NCI-H524 treated with DMSO at 0.1 percent for 48 hours (cell line): ENCODE data around the gene ACER2.

Experiments used
- DNase-seq: peaks from one replicate; lab custom pipeline; 2025; lab: John Stamatoyannopoulos, UW

The ACER2 gene

DNA sequence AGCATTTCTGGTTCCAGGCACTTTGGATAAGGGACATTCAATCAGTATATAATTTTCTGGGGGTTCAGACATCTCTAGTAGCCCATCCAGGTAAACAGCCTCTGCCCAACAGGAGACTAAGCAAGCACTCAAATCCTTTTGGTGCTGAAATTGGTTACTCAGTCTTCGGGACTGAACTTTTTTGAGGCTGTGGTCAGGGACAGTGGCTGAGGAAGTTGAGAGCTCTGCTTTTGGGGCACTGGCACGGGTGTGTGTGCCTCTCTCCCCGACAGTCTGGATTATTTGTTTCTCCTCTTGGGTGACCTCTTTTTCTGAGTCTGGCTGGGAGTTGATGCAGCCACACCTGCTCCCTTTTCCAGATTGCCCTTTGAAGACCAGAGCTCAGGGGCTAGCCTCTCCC lies 47.6 kb downstream of the ACER2 start:
- no peak for DNase-seq

DNA sequence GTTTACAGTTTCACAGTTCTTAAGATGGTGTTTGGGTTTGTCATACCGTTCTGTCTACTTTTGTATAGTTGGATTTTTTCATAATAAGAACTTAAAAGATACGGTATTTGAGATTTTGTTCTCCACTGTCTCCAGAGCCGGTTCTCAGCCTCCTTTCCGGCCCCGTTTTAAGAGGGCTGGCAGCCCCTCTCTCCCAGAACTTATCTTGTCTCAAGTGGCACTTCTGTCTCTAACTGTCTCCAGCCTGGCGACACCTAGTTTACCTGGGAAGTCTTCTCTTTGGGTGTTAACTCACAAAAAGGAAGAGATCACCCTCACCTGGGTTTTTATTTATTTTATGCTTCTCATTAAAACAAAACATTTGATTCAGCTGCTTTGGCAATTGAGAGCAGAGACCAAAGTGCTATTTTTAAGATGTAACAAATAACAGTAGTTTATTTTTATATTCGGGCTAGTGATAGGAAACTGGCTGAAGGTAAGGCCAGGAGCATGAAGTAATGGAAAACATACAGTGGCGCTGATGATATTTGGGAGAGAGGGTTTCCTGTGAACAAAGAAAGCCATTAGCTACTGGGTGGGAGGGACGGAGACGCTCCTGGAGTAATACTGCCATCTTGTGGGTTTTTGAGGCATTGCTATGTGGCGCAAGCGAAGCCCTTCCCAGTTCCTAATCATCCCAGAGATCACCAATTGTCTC lies 48.3 kb downstream of the ACER2 start:
- DNase-seq, result no peak

DNA sequence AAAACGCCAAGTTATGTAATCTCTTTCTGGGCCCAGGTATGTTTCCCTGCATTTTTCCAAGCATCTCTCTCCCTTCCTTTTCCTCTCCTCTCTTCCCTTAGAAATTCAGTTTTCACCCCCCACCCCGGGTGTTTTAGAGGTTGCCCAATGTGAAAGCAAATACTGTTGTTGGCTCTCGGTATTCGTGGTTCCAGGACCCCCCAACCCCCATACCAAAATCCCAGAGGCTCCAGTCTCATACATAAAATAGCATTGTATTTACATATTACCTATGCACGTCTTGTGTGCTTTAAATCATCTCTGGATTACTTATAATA lies 48.8 kb downstream of the ACER2 start:
- DNase-seq, result no peak

DNA sequence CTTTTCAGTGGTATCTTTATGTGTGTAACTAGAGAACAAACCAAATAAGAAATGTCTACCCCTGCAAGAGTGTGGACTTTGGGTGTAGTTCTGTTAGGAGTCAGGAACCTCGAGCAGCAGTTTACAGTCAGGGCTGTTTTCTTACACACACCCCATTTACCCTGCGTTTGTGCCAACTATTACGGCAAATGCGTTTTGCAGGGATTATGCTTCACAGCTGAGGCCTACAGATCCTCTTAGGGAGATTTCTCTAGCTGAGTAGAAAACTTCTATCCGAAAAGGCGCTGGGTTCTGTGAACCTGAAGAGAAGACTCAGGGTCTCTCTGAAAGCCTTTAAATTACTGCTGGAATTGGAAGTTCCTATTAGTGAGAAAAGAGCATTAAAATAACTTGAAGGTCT lies 51.4 kb downstream of the ACER2 start:
- no peak for DNase-seq

DNA sequence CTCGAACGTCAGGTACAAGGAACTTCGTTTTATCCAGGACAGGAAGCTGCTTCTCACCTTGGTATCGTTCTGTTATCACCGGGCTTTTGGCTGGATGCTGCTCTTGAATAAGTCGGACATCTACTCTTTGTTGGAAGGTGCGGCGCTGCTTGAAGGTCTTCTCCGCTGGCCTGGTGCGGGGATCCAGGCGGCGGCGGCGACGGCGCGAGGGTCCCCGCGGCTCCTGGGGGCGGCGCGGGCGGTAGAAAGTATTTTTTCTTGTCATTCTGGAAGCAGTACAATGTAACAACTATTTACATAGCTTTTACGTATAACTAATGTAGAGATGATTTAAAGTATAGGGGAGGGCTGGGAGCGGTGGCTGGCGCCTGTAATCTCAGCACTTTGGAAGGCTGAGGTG lies 52.3 kb downstream of the ACER2 start:
- DNase-seq, result no peak

DNA sequence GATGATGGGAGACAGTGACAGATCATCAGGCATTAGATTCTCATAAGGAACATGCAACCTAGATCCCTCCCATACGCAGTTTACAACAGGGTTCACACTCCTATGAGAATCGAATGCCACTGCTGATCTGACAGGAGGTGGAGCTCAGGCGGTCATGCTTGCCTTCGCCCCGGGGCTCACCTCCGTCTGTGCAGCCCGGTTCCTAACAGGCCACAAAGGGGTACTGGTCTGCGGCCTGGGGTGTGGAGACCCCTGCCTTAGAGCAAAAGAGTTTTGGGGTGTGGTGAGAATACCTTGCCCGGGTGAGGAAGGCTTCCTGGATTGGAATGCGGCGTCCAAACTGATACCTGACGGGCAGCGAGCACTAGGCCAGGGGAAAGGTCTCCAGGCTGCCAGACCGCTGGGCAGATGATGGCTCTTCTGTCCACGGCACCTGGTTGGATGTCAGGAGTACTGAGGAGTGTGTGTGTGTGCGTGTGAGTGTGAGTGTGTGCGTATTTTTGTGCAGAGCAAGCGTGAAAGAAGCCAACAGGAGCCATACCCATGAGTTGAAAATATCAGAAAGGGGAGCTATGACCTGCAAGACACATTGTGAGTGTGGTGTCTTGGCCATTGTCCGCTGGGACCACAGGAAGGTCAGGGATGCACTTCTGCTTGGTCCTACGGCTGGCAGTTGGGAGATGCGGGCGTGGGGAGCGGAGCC lies 55.4 kb downstream of the ACER2 start:
- no peak for DNase-seq

DNA sequence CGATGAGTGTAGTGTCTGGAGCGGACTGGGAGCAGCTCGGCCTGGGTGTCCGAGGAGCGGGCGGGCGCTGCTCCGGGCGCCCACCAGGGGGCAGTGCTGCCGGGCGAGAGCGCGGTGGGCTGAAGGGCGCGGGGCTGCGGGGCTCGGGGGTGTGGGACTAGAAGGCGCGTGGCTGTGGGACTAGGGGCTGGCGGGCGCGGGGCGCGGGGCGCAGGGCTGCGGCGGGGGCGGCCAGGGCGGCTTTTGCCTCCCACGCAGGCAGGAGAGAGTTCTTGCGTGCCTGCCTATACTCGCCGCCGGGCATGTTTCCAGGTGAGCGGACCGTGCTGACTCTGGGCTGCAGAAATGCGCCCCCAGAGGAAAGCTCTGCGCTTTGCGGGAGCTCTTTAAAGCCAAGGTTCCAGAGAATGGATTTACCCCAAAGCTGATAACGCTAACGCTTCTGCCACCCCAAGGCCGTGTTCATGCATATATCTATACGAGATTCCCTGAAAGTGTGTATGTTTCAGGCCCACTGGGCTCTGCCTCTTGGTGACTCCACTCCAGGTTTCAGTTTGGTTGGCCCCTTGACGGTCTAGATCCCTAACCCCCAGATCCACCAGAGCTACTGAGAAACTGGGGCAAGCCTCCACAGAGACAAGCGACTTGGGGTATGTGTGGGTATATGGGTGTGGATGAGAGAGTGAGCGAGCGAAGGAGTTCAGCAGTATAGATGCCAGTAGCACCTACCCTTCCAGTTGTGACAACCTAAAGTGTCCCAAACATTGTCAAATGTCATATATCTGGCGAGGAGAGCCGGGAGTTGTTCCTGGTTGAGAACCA lies 56.2 kb downstream of the ACER2 start:
- DNase-seq, result no peak

DNA sequence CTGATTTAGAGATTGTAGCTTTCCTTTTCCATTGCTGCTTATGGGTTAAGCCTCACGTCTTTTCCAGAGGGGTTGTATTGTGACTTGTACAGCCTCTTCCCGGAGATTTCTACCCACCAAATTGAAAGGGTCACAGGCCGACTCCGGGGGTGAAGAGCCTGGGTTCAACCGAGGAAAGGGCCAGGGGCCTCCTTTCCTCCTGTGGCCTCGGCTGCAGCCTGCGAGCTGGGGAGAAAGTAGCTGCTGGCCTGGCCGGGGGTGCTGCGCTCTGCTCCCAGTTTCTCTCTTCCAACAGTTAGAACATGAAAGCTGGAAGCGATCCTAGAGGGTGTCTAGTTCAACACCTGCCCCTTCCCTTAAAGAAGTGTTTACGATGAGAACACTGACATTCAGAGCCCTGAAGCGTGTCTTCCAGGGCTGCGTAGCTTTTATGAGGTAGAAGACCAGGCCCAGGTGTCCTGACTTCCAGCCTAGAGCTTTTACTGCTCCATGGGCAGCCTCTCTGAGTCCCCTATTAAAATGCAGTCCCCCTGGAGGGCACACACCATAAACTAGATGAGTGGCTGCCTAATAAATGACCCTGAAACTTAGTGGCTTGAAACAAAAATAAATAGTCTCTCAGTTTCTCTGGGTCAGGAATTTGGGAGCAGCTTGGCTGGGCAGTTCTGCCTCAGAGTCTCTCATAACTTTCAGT lies 56.9 kb downstream of the ACER2 start:
- no peak for DNase-seq

DNA sequence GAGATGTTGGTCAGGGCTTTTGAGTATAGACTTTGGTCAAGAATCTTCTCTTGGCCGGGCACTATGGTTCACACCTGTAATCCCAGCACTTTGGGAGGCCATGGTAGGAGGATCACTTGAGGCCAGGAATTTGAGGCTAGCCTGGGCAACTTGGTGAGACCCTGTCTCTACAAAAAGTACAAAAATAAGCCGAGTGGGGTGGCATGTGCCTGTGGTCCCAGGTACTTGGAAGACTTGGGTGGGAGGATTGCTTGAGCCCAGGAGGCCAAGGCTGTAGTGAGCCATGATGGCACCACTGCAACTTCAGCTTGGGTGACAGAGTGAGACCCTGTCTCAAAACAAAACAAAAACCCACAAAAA lies 57.5 kb downstream of the ACER2 start:
- no peak for DNase-seq

DNA sequence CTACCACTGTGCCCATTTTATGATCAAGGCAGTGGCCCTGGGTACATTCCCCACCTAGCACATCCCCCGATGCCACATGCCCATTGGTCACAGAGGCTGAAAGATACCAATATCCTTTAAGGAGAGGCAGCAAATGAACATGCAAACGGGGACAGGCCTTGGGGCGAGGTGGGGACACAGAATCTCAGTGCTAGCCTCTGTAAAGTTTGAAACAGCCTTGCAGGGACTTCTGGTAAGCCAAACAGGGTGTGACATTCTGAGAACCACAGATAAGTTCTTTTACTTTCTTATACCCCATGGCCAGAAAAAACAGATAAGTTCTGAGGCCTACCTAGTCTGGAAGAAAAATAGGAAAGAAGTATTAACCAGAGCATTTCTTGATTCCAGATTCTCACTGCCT lies 60.5 kb downstream of the ACER2 start:
- DNase-seq, result no peak

DNA sequence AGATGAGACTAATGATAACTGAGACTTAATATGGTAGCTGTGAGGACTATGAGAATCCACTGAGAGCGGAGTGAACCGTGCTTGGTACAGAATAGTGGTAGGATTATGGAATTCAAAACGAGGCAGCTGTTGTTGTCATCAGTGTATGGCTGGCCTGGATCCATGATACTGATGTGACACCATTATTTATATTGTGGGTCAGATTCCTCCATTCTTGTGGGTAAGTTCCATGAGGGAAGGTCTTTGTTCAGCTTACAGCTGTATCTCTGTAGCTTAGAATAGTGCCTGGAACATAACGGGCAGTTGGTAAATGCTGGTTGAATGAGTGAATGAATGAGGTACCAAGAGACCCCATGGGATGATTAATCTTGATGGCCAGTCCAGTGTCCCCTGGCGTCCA lies 61.8 kb downstream of the ACER2 start:
- no peak for DNase-seq

DNA sequence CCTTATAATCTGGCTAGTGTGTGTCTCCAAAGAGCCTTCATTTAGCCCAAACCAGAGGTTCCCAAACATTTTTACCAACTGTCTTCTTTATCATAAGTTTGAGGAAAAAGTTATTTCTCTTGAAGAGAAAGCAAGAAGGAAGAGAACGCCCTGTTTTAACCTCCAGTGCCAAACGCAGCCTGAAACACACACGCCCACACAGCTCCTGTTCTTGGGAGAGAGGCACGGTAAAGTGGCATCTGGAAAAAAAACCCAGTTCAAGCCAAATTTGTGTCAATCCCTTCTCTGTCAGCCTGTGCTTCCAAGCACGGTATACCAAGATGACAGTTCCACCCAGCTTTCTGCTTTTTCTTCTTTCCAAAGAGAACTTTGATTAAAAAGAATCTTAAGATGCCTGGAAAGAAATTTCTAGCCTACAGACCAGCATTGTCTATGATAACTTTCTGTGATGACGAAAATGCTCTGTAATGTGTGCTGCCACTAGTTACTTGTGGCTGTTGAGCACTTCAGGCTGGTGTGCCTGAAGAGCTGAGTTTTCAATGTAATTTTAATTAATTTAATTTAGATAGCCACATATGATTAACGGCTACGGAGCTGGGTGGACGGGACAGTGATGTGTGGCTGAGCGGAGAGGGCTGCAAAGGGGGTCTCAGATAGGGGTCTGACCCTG lies 62.3 kb downstream of the ACER2 start:
- no peak for DNase-seq

DNA sequence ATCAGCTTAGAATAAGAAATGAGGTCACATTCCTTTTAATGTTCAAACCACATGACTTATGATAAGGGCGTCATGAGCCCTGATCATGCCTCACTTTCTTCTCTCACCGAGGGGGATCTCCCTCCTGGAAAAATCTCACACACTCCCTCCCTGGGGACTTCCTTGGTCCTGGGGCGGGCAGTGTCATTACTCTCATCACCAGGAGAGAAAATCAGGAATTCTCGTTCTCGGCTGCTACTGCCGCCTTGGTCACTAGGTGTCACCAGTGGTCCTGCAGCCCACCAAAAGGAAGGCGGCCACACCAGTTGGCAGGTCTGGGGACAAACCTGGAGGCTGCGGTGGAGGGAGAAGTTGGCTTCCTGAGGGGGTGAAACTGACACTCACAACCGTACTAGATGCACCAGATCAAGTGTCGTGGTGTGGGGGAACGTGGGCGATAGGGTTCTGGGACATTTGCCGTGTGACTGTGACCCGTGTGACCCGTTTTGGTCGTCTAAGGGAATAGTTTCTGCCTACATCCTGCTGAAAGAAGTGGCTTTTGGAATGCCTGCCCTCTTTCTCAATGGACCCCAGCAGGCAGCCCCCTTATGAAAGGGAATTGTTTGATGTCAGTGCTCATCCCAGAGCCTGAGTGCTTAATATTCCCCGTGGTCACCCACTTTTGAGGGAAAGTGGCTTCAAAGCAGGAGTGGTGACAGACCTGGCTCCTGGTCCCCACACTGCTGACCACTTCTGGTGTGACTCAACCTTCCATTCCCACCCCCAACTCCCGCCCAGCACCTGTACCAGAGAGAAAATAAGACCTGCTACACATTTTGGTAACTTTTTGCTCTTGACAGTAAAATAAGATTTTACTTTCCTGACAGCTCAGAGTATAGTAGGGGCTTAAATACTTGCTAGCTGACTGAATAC lies 63.2 kb downstream of the ACER2 start:
- DNase-seq, result no peak

DNA sequence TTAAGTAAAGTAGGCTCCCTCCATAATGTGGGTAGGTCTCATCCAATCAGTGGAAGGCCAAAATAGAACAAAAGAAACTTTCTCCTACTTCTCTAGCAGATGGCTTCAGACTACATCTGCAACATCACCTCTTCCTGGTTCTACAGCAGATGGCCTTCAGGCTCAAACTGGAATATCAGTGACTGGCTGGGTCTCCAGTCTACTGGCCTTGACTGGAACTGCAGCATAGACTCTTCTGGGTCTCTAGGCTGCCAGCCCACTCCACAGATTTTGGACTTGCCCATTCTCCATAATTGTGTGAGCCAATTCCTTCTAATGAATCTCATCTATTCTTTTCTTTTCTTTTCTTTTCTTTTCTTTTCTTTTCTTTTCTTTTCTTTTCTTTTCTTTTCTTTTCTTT lies 64.8 kb downstream of the ACER2 start:
- no peak for DNase-seq

DNA sequence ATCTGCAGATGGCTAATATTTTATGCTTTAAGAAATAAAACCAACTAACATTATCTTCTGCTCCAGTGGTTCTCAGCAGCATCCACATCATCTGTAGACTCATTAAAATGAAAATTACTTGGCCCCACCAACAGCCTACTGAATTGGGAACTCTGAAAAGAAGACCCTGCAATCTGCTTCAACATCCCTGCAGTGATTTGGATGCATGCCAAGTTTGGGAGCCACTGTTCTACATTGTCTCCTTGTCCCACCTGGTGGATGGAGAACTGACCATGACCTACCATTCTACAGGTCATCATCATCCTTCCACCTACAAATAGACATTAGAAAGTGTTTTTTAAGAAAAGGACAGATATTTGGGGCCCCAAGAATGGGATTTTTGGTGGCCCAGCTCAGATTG lies 71.1 kb downstream of the ACER2 start:
- no peak for DNase-seq

DNA sequence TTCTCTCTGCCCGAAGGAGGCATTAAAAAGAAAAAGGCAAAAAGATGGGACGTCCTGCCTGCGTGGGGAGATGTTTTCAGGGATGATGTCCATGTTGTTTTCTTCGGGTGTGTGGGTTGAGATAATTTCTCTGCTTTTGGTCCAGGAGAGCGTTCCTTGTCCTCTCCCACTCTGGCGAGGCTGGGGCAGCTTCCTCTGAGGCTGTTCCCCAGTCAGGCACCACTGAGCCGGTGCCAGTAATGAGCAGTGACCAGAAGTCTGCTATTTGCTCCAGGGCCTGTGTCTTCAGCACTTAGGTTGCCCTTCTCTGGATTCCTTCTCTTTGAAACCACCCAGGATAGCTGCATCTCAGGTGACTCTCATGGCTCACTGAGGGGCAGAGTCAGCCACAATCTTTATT lies 71.5 kb downstream of the ACER2 start:
- DNase-seq, result no peak

DNA sequence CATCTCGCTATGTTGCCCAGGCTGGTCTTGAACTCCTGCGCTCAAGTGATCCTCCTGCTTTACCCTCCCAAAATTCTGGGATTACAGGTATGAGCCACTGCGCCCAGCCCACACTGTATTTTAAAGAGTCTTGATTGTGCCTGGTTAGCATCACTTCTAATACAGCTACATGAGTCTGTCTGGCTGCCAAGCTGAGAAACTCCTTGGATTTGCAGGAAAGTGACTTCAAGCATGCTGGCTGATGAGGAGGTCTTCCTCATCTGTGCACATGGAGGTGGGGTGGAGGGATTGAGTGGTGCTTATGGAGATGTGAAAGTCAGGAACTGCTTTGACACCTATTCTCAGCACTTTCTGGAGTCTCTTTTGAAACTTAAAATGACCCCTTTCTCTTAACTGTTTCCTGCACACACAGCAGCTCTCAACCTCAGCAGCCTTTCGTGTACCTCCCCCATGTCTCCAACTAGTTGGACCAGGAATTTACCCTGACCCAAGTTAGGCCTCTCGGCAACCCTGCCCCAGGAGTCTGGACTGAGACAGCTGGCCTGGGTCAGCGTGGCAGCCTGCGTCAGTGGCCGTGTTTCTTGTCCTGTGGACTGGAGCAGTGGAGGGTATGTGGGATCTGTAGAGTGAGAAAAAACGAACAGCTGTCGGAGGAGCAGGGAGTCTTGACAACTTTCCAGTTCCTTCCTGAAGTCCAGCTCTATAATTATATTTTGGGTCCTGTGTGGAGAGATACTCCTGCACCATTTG lies 72.5 kb downstream of the ACER2 start:
- DNase-seq, result no peak

DNA sequence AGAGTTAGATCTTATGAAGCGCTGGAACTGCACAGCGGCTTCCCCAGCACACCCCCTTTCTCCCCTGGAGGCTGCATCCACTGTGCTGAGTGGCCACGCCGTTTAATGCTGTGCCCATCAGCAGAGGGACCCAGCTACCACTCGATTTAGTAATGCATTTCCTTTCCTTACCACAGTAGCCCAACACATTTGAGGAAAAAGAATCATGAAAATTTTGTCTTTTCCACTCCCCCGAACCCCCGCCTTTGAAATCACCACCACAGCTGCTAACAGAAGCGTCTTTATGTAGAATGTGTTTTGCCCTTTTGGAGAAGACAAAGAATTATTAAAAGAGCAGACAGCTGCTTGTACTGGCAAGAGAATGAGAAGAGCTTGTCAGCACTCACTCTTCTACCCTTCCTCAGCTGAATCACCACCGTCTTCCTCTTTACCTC lies 73.2 kb downstream of the ACER2 start:
- DNase-seq, result no peak

DNA sequence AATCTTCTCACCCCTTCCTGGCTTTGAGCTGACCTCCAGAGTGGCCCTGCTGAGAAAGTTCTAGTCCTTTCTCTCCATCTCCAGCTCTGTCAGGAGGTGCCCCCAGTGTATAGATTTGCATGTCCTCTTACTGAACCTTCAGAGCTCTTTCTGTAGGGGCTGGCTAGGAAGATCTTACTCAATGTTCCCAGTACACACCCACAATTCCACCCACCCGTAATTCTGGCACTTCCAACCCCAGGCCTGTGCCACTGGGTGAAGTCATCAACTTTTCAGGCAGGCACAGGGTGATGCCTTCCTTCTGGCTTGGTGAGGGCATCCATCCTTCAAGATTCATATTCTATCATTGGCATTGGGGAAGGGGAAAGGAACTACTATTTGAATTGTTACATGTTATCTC lies 75.9 kb downstream of the ACER2 start:
- no peak for DNase-seq

DNA sequence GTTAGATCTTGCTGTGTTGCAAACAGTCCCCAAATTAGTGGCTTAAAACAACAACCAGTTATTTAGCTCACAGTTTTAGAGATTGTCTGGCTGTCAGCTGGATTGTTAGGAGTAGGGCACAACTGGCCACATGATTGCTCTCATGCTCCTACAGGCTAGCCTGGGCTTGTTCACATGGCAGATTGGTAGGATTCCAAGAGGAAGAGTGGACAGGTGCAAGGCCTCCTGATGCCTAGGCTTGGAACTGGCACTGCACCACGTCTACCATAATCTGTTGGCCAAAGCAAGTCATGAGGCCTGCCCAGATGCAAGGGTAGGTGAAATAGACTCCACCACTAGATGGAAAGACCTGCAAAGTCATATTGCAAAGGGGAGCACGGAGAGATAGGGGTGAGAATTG lies 76.4 kb downstream of the ACER2 start:
- DNase-seq, result no peak
